ENCODE results near the gene HHATL.

Gene HHATL

GRCh38 chr3:42662813-42663535, 39.6 kb downstream of the HHATL start:
- no peaks in the 10 kb centered on the region for H3K27me3 ChIP-seq (ENCODE audit: control insufficient read depth, insufficient read depth, low read length)
- no peak overlapping the region for H3K4me3 ChIP-seq (ENCODE audit: low read length)
- H3K4me1 ChIP-seq (ENCODE audit: control insufficient read depth, low read depth, low read length): no peaks in the 10 kb centered on the region
- no peak overlapping the region for H3K27ac ChIP-seq (ENCODE audit: low read length)
- no peaks in the 10 kb centered on the region for H3K9me3 ChIP-seq (ENCODE audit: control insufficient read depth, low read depth, low read length)
- H3K36me3 ChIP-seq (ENCODE audit: control insufficient read depth, low read depth, low read length): no peaks in the 10 kb centered on the region
- H3K9ac ChIP-seq (ENCODE audit: low read length): no peak overlapping the region

DNA sequence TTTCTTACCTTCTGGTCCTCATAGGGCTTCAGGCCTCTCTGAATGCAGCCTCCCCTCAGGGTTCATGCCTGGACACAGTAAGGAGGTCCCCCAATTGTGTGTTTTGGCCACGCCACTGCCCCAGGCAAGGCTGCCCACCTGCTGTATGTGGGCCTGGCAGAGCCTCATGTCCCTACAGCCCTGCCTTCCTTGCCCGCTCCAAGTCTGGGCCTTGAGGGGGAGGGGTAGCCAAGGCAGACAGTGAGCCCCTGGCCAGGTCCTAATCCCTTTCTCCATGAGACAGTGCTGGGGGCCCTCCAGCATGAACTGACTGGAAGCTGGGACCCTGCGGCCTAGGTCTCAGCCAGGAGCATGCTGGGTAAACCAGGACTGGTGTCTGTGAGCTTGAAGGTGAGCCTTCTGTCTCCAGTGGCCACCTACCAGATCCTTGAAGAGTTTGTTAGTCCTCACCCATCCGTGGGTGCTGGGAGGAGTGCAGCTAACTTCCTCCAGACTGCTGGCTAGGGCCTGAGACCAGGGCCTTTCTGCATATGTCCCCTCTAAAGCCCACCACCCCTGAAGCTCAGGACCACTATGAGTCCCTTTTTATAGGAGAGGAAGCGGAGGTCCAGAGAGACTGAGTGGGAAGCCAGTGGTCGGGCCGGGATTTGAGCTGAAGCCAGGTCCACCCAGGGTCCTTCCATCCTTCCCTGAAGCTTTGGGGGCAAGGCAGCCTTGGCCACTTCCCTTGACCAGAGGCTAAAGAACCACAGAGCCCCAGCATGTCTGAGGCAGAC, 40.4 kb downstream of the HHATL start:
- no peaks in the 10 kb centered on the region for H3K4me1 ChIP-seq (ENCODE audit: control insufficient read depth, low read depth, low read length)
- H3K27ac ChIP-seq (ENCODE audit: low read length): no peak overlapping the region
- H3K27me3 ChIP-seq (ENCODE audit: control insufficient read depth, insufficient read depth, low read length): no peaks in the 10 kb centered on the region
- H3K4me3 ChIP-seq (ENCODE audit: low read length): no peak overlapping the region
- no peaks in the 10 kb centered on the region for H3K36me3 ChIP-seq (ENCODE audit: control insufficient read depth, low read depth, low read length)
- no peaks in the 10 kb centered on the region for H3K9me3 ChIP-seq (ENCODE audit: control insufficient read depth, low read depth, low read length)
- H3K9ac ChIP-seq (ENCODE audit: low read length): no peak overlapping the region

GRCh38 chr3:42661593-42662022, 41.0 kb downstream of the HHATL start:
- H3K27me3 ChIP-seq (ENCODE audit: control insufficient read depth, insufficient read depth, low read length): no peaks in the 10 kb centered on the region
- no peaks in the 10 kb centered on the region for H3K4me1 ChIP-seq (ENCODE audit: control insufficient read depth, low read depth, low read length)
- no peak overlapping the region for H3K9ac ChIP-seq (ENCODE audit: low read length)
- H3K36me3 ChIP-seq (ENCODE audit: control insufficient read depth, low read depth, low read length): no peaks in the 10 kb centered on the region
- H3K27ac ChIP-seq (ENCODE audit: low read length): no peak overlapping the region
- H3K9me3 ChIP-seq (ENCODE audit: control insufficient read depth, low read depth, low read length): no peaks in the 10 kb centered on the region
- H3K4me3 ChIP-seq (ENCODE audit: low read length): no peak overlapping the region

- H3K4me1 ChIP-seq (ENCODE audit: control insufficient read depth, low read depth, low read length): no peaks in the 10 kb centered on the region
- no peaks in the 10 kb centered on the region for H3K27me3 ChIP-seq (ENCODE audit: control insufficient read depth, insufficient read depth, low read length)
- H3K36me3 ChIP-seq (ENCODE audit: control insufficient read depth, low read depth, low read length): no peaks in the 10 kb centered on the region
Observed at GRCh38 chr3:42660898-42661297, 41.7 kb downstream of the HHATL start.

DNA sequence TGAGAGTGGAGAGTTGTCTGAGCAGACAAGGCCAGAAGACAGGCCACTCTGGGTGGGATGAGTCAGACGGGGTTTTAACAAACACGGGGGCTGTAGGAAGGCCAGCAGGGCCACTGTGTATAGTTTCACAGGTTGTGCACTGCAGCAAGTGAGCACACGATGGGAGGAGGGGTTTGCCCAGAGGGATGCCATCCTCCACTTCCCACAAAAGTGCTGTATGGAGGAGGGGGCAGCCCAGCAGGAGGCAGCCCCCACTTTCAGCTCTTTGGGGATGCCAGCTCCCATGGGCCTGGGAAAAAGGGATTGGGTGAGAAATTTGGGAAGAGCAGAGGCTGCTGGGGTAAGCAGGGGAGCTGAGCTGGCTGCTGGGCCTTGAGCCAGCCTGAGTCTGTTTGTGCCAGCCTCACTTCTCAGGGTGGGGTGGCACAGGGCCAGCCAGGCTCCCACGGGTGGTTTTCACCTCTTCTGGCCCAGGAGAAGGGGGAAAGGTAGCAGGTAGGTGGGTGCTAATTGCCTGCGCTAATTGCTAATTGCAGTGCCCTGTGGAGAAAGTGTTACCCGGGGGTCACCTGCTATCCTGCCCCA, 42.4 kb downstream of the HHATL start:
- Histone ChIP-seq H3K9ac (ENCODE audit: low read length) (no peak overlapping the region), H3K27ac (ENCODE audit: low read length) (no peak overlapping the region), H3K27me3 (ENCODE audit: control insufficient read depth, insufficient read depth, low read length) (no peaks in the 10 kb centered on the region), H3K36me3 (ENCODE audit: control insufficient read depth, low read depth, low read length) (no peaks in the 10 kb centered on the region), H3K4me3 (ENCODE audit: low read length) (no peak overlapping the region), H3K9me3 (ENCODE audit: control insufficient read depth, low read depth, low read length) (no peaks in the 10 kb centered on the region), H3K4me1 (ENCODE audit: control insufficient read depth, low read depth, low read length) (peaks cover 4% of the 10 kb centered on the region)

More at GRCh38 chr3:42660898-42661297, 41.7 kb downstream of the HHATL start:
- Histone ChIP-seq H3K9ac (ENCODE audit: low read length) (no peak overlapping the region), H3K27ac (ENCODE audit: low read length) (no peak overlapping the region), H3K4me3 (ENCODE audit: low read length) (no peak overlapping the region), H3K9me3 (ENCODE audit: control insufficient read depth, low read depth, low read length) (no peaks in the 10 kb centered on the region)

DNA sequence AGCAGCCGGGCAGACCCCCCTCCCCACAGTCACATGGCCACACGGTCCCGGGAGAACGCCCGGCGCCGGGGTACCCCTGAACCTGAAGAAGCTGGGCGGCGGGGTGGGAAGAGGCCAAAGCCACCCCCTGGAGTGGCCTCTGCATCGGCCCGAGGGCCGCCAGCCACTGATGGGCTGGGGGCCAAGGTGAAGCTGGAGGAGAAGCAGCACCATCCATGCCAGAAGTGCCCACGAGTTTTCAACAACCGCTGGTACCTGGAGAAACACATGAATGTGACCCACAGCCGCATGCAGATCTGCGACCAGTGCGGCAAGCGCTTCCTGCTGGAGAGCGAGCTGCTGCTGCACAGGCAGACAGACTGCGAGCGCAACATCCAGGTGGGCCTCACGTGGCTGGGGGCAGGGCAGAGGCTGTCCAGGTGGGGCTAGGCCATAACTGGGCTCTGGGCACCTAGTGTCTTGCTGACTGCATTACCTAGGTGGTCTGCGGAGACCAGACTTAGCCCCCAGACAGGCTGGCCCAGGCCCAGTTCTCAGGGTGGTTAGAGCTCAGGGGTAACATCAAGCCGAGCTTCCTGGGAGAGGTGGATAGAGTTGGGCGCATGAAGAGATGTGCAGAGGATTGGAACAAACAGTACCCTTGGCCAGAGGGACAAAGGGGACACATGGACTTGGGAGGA, 43.0 kb downstream of the HHATL start:
- no peaks in the 10 kb centered on the region for H3K36me3 ChIP-seq (ENCODE audit: control insufficient read depth, low read depth, low read length)
- no peak overlapping the region for H3K27ac ChIP-seq (ENCODE audit: low read length)
- peaks cover 4% of the 10 kb centered on the region for H3K4me1 ChIP-seq (ENCODE audit: control insufficient read depth, low read depth, low read length)
- H3K9ac ChIP-seq (ENCODE audit: low read length): no peak overlapping the region
- no peak overlapping the region for H3K4me3 ChIP-seq (ENCODE audit: low read length)
- H3K27me3 ChIP-seq (ENCODE audit: control insufficient read depth, insufficient read depth, low read length): no peaks in the 10 kb centered on the region
- H3K9me3 ChIP-seq (ENCODE audit: control insufficient read depth, low read depth, low read length): no peaks in the 10 kb centered on the region

GRCh38 chr3:42658771-42659390, 43.7 kb downstream of the HHATL start:
- H3K36me3 ChIP-seq (ENCODE audit: control insufficient read depth, low read depth, low read length): no peaks in the 10 kb centered on the region
- H3K4me3 ChIP-seq (ENCODE audit: low read length): no peak overlapping the region
- no peak overlapping the region for H3K9ac ChIP-seq (ENCODE audit: low read length)
- no peaks in the 10 kb centered on the region for H3K27me3 ChIP-seq (ENCODE audit: control insufficient read depth, insufficient read depth, low read length)
- no peaks in the 10 kb centered on the region for H3K9me3 ChIP-seq (ENCODE audit: control insufficient read depth, low read depth, low read length)
- H3K27ac ChIP-seq (ENCODE audit: low read length): no peak overlapping the region
- peaks cover 4% of the 10 kb centered on the region for H3K4me1 ChIP-seq (ENCODE audit: control insufficient read depth, low read depth, low read length)

DNA sequence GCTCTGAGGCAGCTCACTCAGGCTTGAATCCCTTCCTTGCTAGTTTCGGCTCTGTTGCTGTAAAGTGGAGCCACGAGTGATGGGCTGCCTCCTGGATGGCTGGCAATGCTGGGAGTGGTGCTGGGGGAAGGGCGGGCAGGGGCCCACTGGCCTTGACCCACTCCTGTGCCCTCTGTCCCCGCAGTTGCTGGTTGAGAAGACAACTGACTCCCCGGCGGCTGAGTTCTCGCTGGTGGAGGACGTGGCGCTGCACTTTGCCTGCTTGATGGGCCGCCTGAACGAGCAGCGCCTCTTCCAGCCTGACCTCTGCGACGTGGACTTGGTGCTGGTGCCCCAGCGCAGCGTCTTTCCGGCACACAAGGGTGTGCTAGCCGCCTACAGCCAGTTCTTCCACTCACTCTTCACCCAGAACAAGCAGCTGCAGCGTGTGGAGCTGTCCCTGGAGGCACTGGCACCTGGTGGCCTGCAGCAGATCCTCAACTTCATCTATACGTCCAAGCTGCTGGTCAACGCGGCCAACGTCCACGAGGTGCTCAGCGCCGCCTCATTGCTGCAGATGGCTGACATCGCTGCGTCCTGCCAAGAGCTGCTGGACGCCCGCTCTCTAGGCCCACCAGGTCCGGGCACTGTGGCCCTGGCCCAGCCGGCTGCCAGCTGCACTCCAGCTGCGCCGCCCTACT, 44.4 kb downstream of the HHATL start:
- no peak overlapping the region for H3K27ac ChIP-seq (ENCODE audit: low read length)
- no peak overlapping the region for H3K9ac ChIP-seq (ENCODE audit: low read length)
- H3K27me3 ChIP-seq (ENCODE audit: control insufficient read depth, insufficient read depth, low read length): no peaks in the 10 kb centered on the region
- no peaks in the 10 kb centered on the region for H3K9me3 ChIP-seq (ENCODE audit: control insufficient read depth, low read depth, low read length)
- H3K4me3 ChIP-seq (ENCODE audit: low read length): no peak overlapping the region
- no peaks in the 10 kb centered on the region for H3K36me3 ChIP-seq (ENCODE audit: control insufficient read depth, low read depth, low read length)
- peaks cover 9% of the 10 kb centered on the region for H3K4me1 ChIP-seq (ENCODE audit: control insufficient read depth, low read depth, low read length)

- no peak overlapping the region for H3K9ac ChIP-seq (ENCODE audit: low read length)
- H3K9me3 ChIP-seq (ENCODE audit: control insufficient read depth, low read depth, low read length): no peaks in the 10 kb centered on the region
- H3K27me3 ChIP-seq (ENCODE audit: control insufficient read depth, insufficient read depth, low read length): no peaks in the 10 kb centered on the region
- H3K27ac ChIP-seq (ENCODE audit: low read length): no peak overlapping the region
- H3K4me1 ChIP-seq (ENCODE audit: control insufficient read depth, low read depth, low read length): peaks cover 13% of the 10 kb centered on the region
- H3K4me3 ChIP-seq (ENCODE audit: low read length): no peak overlapping the region
- H3K36me3 ChIP-seq (ENCODE audit: control insufficient read depth, low read depth, low read length): no peaks in the 10 kb centered on the region
Observed at GRCh38 chr3:42657675-42658074, 44.9 kb downstream of the HHATL start.

DNA sequence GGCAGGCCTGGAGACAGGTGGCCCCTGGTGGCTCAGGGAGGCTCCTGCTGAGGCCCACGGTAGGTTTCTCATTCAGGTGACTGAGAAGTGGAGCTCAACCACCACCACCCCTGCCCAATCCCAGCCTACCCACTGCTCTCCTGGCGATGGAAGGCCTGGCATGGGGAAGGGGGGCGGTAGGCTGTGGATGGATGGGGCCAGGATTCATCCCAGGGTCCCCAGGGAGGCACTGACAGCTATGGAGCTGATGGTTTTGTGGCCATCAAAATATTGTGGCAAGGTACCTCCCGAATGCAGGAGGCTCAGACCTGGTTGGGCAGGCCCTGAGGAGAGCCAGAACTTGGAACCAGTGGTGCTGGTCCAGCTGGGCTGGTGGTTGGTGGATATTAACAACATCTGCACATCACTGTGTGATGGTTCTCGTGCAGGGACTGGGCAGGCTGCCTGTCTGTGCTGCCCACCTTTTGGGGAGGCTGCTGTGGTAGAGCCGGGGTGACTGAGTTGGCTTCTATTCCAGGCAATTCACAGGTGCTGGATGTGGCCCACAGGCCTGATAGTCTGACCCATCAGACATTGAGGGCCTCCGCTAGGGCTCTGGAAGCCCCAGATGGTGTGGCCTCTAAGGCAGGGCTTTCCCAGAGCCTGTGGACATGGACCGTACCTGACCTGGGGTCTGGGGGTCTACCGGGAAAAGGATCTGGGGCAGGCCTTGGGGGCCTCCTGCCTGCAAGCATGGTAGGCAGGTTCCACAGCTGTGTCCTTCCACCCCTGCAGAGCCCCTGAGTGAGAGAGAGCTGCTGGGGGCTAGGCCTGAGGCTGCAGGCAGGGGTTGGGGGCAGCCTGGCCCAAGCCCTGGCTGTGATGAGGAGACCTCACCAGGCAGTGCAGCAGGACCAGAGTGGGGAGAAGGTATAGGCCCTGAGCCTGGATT, 45.7 kb downstream of the HHATL start:
- peaks cover 13% of the 10 kb centered on the region for H3K4me1 ChIP-seq (ENCODE audit: control insufficient read depth, low read depth, low read length)
- H3K9me3 ChIP-seq (ENCODE audit: control insufficient read depth, low read depth, low read length): no peaks in the 10 kb centered on the region
- H3K36me3 ChIP-seq (ENCODE audit: control insufficient read depth, low read depth, low read length): no peaks in the 10 kb centered on the region
- no peak overlapping the region for H3K9ac ChIP-seq (ENCODE audit: low read length)
- H3K4me3 ChIP-seq (ENCODE audit: low read length): no peak overlapping the region
- no peaks in the 10 kb centered on the region for H3K27me3 ChIP-seq (ENCODE audit: control insufficient read depth, insufficient read depth, low read length)
- no peak overlapping the region for H3K27ac ChIP-seq (ENCODE audit: low read length)
